ENCODE measurements around the gene SNRPB2. TPM values are rescaled to one million over a fixed set of nuclear protein-coding genes. Genes with fewer than 3 reads are reported as not detected.

SNRPB2 gene
- total RNA-seq, 1 donor from 2014 or later, result 70.5 TPM

GRCh38 chr20:16692442-16692841, 37.4 kb upstream of the SNRPB2 start:
- H3K36me3 Mint-ChIP-seq, result no peaks in the 10 kb centered on the region
- TF ChIP-seq CTCF (IDR thresholded peaks at IDR 0.05; ENCODE audit: unreplicated experiment), result no peak
- no peaks in the 10 kb centered on the region for H3K9me3 Mint-ChIP-seq
- no peak overlapping the region for H3K27ac Mint-ChIP-seq
- no peak for DNase-seq (ENCODE audit: low spot score in 2 of 2, unreplicated experiment in 2 of 2)
- H3K4me1 Mint-ChIP-seq, result peaks cover 5% of the 10 kb centered on the region
- H3K27me3 Mint-ChIP-seq (ENCODE audit: low read depth), result peaks cover 5% of the 10 kb centered on the region
- H3K4me3 Mint-ChIP-seq, result no peak overlapping the region

GRCh38 chr20:16693278-16693677, 36.5 kb upstream of the SNRPB2 start:
- no peak for DNase-seq (ENCODE audit: low spot score in 2 of 2, unreplicated experiment in 2 of 2)
- TF ChIP-seq CTCF (IDR thresholded peaks at IDR 0.05; ENCODE audit: unreplicated experiment), result no peak
- H3K27ac Mint-ChIP-seq, result no peak overlapping the region
- H3K9me3 Mint-ChIP-seq, result no peaks in the 10 kb centered on the region
- peaks cover 8% of the 10 kb centered on the region for H3K4me1 Mint-ChIP-seq
- no peak overlapping the region for H3K4me3 Mint-ChIP-seq
- H3K36me3 Mint-ChIP-seq, result no peaks in the 10 kb centered on the region
- peaks cover 1% of the 10 kb centered on the region for H3K27me3 Mint-ChIP-seq (ENCODE audit: low read depth)

- Mint-ChIP-seq H3K36me3 (no peaks in the 10 kb centered on the region), H3K9me3 (no peaks in the 10 kb centered on the region), H3K4me3 (no peak overlapping the region), H3K27me3 (ENCODE audit: low read depth) (no peaks in the 10 kb centered on the region), H3K4me1 (peaks cover 11% of the 10 kb centered on the region), H3K27ac (no peak overlapping the region)
- no peak for TF ChIP-seq CTCF (IDR thresholded peaks at IDR 0.05; ENCODE audit: unreplicated experiment)
- no peak for DNase-seq (ENCODE audit: low spot score in 2 of 2, unreplicated experiment in 2 of 2)
Observed at GRCh38 chr20:16694161-16694560, 35.7 kb upstream of the SNRPB2 start.

- Mint-ChIP-seq H3K36me3 (no peaks in the 10 kb centered on the region), H3K4me3 (no peak overlapping the region), H3K27ac (no peak overlapping the region), H3K9me3 (no peaks in the 10 kb centered on the region), H3K27me3 (ENCODE audit: low read depth) (no peaks in the 10 kb centered on the region), H3K4me1 (peaks cover 12% of the 10 kb centered on the region)
- no peak for TF ChIP-seq CTCF (IDR thresholded peaks at IDR 0.05; ENCODE audit: unreplicated experiment)
- no peak for DNase-seq (ENCODE audit: low spot score in 2 of 2, unreplicated experiment in 2 of 2)
Observed at GRCh38 chr20:16695628-16696027, 34.2 kb upstream of the SNRPB2 start.

GRCh38 chr20:16699293-16699692, 30.5 kb upstream of the SNRPB2 start:
- Mint-ChIP-seq H3K9me3 (no peaks in the 10 kb centered on the region), H3K27me3 (ENCODE audit: low read depth) (no peaks in the 10 kb centered on the region), H3K36me3 (no peaks in the 10 kb centered on the region), H3K27ac (no peak overlapping the region), H3K4me1 (peaks cover 7% of the 10 kb centered on the region), H3K4me3 (no peak overlapping the region)
- no peak for DNase-seq (ENCODE audit: low spot score in 2 of 2, unreplicated experiment in 2 of 2)
- TF ChIP-seq CTCF (IDR thresholded peaks at IDR 0.05; ENCODE audit: unreplicated experiment), result no peak

- peaks cover 5% of the 10 kb centered on the region for H3K36me3 Mint-ChIP-seq
- no peak overlapping the region for H3K4me3 Mint-ChIP-seq
- no peak for DNase-seq (ENCODE audit: low spot score in 2 of 2, unreplicated experiment in 2 of 2)
- no peaks in the 10 kb centered on the region for H3K27me3 Mint-ChIP-seq (ENCODE audit: low read depth)
- peaks cover 8% of the 10 kb centered on the region for H3K9me3 Mint-ChIP-seq
- TF ChIP-seq CTCF (IDR thresholded peaks at IDR 0.05; ENCODE audit: unreplicated experiment), result no peak
- H3K4me1 Mint-ChIP-seq, result peaks cover 7% of the 10 kb centered on the region
- no peak overlapping the region for H3K27ac Mint-ChIP-seq
Observed at GRCh38 chr20:16701296-16701695, 28.5 kb upstream of the SNRPB2 start.
